Measurements from ENCODE around the gene AFF4.

- TF ChIP-seq EP300 (IDR thresholded peaks at IDR 0.05): no peak
- TF ChIP-seq HOXB5 (CRISPR knock-in tag; IDR thresholded peaks at IDR 0.05): no peak
- no peak for TF ChIP-seq CTCF (IDR thresholded peaks at IDR 0.05)
- no peak for TF ChIP-seq CHD2 (IDR thresholded peaks at IDR 0.05; ENCODE audit: low read length, partially characterized antibody)
- TF ChIP-seq REST (IDR thresholded peaks at IDR 0.05): no peak
- no peak for TF ChIP-seq MAX (IDR thresholded peaks at IDR 0.05)
Observed at GRCh38 chr5:132905938-132906337, 57.5 kb downstream of the AFF4 start.

All from A549 (cell line).